ENCODE measurements around the gene SLC7A6OS. TPM values are rescaled to one million over a fixed set of nuclear protein-coding genes. Genes with fewer than 3 reads are reported as not detected.

Gene SLC7A6OS
- total RNA-seq, 2 experiments from 2014 or later: 26.3 to 30.7 TPM

- Mint-ChIP-seq H3K27ac (no peak overlapping the region), H3K36me3 (ENCODE audit: low read depth) (peaks cover 78% of the 10 kb centered on the region), H3K4me1 (ENCODE audit: low read depth) (peaks cover 33% of the 10 kb centered on the region), H3K9me3 (ENCODE audit: insufficient read depth) (no peaks in the 10 kb centered on the region), H3K27me3 (ENCODE audit: low read depth) (no peaks in the 10 kb centered on the region), H3K4me3 (no peak overlapping the region)
- ChIA-PET POLR2A (no interaction called here), CTCF (interaction anchor here (0.7 to 1.5 kb wide), 3 partner anchors 13 to 81 kb away, joined by 3 to 5 read pairs (median 4); partner anchors contain the start of gene SLC7A6)
- DNase-seq (no peak), ATAC-seq (no peak)
Observed at GRCh38 chr16:68342620-68343019, 31.9 kb upstream of the SLC7A6OS start.

GRCh38 chr16:68339214-68339613 lies 28.5 kb upstream of the SLC7A6OS start:
- H3K27me3 Mint-ChIP-seq (ENCODE audit: low read depth): no peaks in the 10 kb centered on the region
- H3K27ac Mint-ChIP-seq: no peak overlapping the region
- H3K4me1 Mint-ChIP-seq (ENCODE audit: low read depth): peaks cover 5% of the 10 kb centered on the region
- no peak for DNase-seq
- no peak overlapping the region for H3K4me3 Mint-ChIP-seq
- peaks cover 69% of the 10 kb centered on the region for H3K36me3 Mint-ChIP-seq (ENCODE audit: low read depth)
- ATAC-seq: no peak
- CTCF ChIA-PET: interaction anchor here (1.3 to 3.7 kb wide), 3 partner anchors 11 to 78 kb away, joined by 4 to 16 read pairs (median 6); no protein-coding TSS in a partner anchor
- no peaks in the 10 kb centered on the region for H3K9me3 Mint-ChIP-seq (ENCODE audit: insufficient read depth)
- POLR2A ChIA-PET: interaction anchor here (0.6 kb wide), 1 partner anchor 40 kb away, joined by 3 read pairs; no protein-coding TSS in a partner anchor

- H3K4me3 Mint-ChIP-seq: no peak overlapping the region
- H3K4me1 Mint-ChIP-seq (ENCODE audit: low read depth): peaks cover 4% of the 10 kb centered on the region
- no peaks in the 10 kb centered on the region for H3K9me3 Mint-ChIP-seq (ENCODE audit: insufficient read depth)
- ChIA-PET POLR2A (interaction anchor here (0.6 to 1.2 kb wide), 2 partner anchors 9 to 39 kb away, joined by 3 read pairs; no protein-coding TSS in a partner anchor), CTCF (interaction anchor here (1.3 to 3.7 kb wide), 4 partner anchors 10 to 77 kb away, joined by 4 to 16 read pairs (median 6); partner anchors contain the start of gene SLC7A6)
- ATAC-seq (no peak), DNase-seq (no peak)
- peaks cover 72% of the 10 kb centered on the region for H3K36me3 Mint-ChIP-seq (ENCODE audit: low read depth)
- H3K27me3 Mint-ChIP-seq (ENCODE audit: low read depth): no peaks in the 10 kb centered on the region
- peak overlapping the region; percentile 31 for H3K27ac Mint-ChIP-seq
Observed at GRCh38 chr16:68338326-68339119, 27.8 kb upstream of the SLC7A6OS start.

- POLR2A ChIA-PET: no interaction called here
Observed at GRCh38 chr16:68335175-68335574, 24.4 kb upstream of the SLC7A6OS start.

GRCh38 chr16:68332411-68333121 lies 21.8 kb upstream of the SLC7A6OS start:
- DNase-seq (peak; percentile 32), ATAC-seq (peak; percentile 50)
- peak overlapping the region; percentile 83 for H3K27ac Mint-ChIP-seq
- peaks cover 27% of the 10 kb centered on the region for H3K4me1 Mint-ChIP-seq (ENCODE audit: low read depth)
- no peaks in the 10 kb centered on the region for H3K9me3 Mint-ChIP-seq (ENCODE audit: insufficient read depth)
- ChIA-PET CTCF (interaction anchor here (1.3 to 20.0 kb wide), 4 partner anchors 9 to 71 kb away, joined by 3 to 544 read pairs (median 6); partner anchors contain the start of genes PRMT7, SLC7A6 and SLC7A6OS), POLR2A (interaction anchor here (0.8 kb wide), 1 partner anchor 22 kb away, joined by 3 read pairs; the partner anchor contains the start of genes PRMT7 and SLC7A6OS)
- peak overlapping the region; percentile 23 for H3K4me3 Mint-ChIP-seq
- peaks cover 53% of the 10 kb centered on the region for H3K36me3 Mint-ChIP-seq (ENCODE audit: low read depth)
- no peaks in the 10 kb centered on the region for H3K27me3 Mint-ChIP-seq (ENCODE audit: low read depth)

More at GRCh38 chr16:68335175-68335574, 24.4 kb upstream of the SLC7A6OS start:
- H3K27ac Mint-ChIP-seq: peak overlapping the region; percentile 26
- no peaks in the 10 kb centered on the region for H3K9me3 Mint-ChIP-seq (ENCODE audit: insufficient read depth)
- peaks cover 63% of the 10 kb centered on the region for H3K36me3 Mint-ChIP-seq (ENCODE audit: low read depth)
- peaks cover 17% of the 10 kb centered on the region for H3K4me1 Mint-ChIP-seq (ENCODE audit: low read depth)
- no peaks in the 10 kb centered on the region for H3K27me3 Mint-ChIP-seq (ENCODE audit: low read depth)
- DNase-seq (no peak), ATAC-seq (no peak)
- CTCF ChIA-PET: interaction anchor here (20.0 kb wide), 1 partner anchor 74 kb away, joined by 544 read pairs; the partner anchor contains the start of gene SLC7A6
- no peak overlapping the region for H3K4me3 Mint-ChIP-seq

GRCh38 chr16:68331879-68332410 lies 21.2 kb upstream of the SLC7A6OS start:
- H3K27me3 Mint-ChIP-seq (ENCODE audit: low read depth): no peaks in the 10 kb centered on the region
- ChIA-PET CTCF (interaction anchor here (1.3 to 20.0 kb wide), 4 partner anchors 8 to 71 kb away, joined by 3 to 544 read pairs (median 6); partner anchors contain the start of genes PRMT7, SLC7A6 and SLC7A6OS), POLR2A (interaction anchor here (0.8 kb wide), 1 partner anchor 21 kb away, joined by 3 read pairs; the partner anchor contains the start of genes PRMT7 and SLC7A6OS)
- ATAC-seq (no peak), DNase-seq (no peak)
- H3K9me3 Mint-ChIP-seq (ENCODE audit: insufficient read depth): no peaks in the 10 kb centered on the region
- peak overlapping the region; percentile 83 for H3K27ac Mint-ChIP-seq
- peaks cover 30% of the 10 kb centered on the region for H3K4me1 Mint-ChIP-seq (ENCODE audit: low read depth)
- peak overlapping the region; percentile 23 for H3K4me3 Mint-ChIP-seq
- peaks cover 51% of the 10 kb centered on the region for H3K36me3 Mint-ChIP-seq (ENCODE audit: low read depth)

- Mint-ChIP-seq H3K4me1 (ENCODE audit: low read depth) (peaks cover 28% of the 10 kb centered on the region), H3K36me3 (ENCODE audit: low read depth) (peaks cover 47% of the 10 kb centered on the region), H3K4me3 (no peak overlapping the region), H3K9me3 (ENCODE audit: insufficient read depth) (no peaks in the 10 kb centered on the region), H3K27ac (no peak overlapping the region), H3K27me3 (ENCODE audit: low read depth) (no peaks in the 10 kb centered on the region)
- no peak for ATAC-seq
- ChIA-PET POLR2A (interaction anchor here (0.7 to 3.1 kb wide), 4 partner anchors 9 to 67 kb away, joined by 3 to 14 read pairs (median 5); partner anchors contain the start of genes PRMT7, SLC7A6 and SLC7A6OS), CTCF (interaction anchor here (0.7 to 20.0 kb wide), 40 partner anchors 9 to 1082 kb away, joined by 3 to 544 read pairs (median 6); partner anchors contain the start of genes PLA2G15, PRMT7, SLC7A6 and SLC7A6OS)
- no peak for DNase-seq
Observed at GRCh38 chr16:68328860-68329390, 18.2 kb upstream of the SLC7A6OS start.

- no peak overlapping the region for H3K27ac Mint-ChIP-seq
- ChIA-PET POLR2A (interaction anchor here (1.2 to 3.1 kb wide), 5 partner anchors 17 to 67 kb away, joined by 4 to 14 read pairs (median 6); partner anchors contain the start of genes PRMT7, SLC7A6 and SLC7A6OS), CTCF (interaction anchor here (0.6 to 20.0 kb wide), 39 partner anchors 10 to 1082 kb away, joined by 3 to 544 read pairs (median 5); partner anchors contain the start of genes PLA2G15, PRMT7, SLC7A6 and SLC7A6OS)
- no peak overlapping the region for H3K4me3 Mint-ChIP-seq
- no peaks in the 10 kb centered on the region for H3K9me3 Mint-ChIP-seq (ENCODE audit: insufficient read depth)
- peak; percentile 95 for ATAC-seq
- DNase-seq: peak; percentile 87
- H3K4me1 Mint-ChIP-seq (ENCODE audit: low read depth): peaks cover 28% of the 10 kb centered on the region
- peaks cover 48% of the 10 kb centered on the region for H3K36me3 Mint-ChIP-seq (ENCODE audit: low read depth)
- H3K27me3 Mint-ChIP-seq (ENCODE audit: low read depth): no peaks in the 10 kb centered on the region
Observed at GRCh38 chr16:68328151-68328859, 17.6 kb upstream of the SLC7A6OS start.

GRCh38 chr16:68324780-68325357 lies 14.1 kb upstream of the SLC7A6OS start:
- POLR2A ChIA-PET: interaction anchor here (0.8 to 1.1 kb wide), 3 partner anchors 17 to 63 kb away, joined by 3 to 5 read pairs (median 3); partner anchors contain the start of gene SLC7A6
- no peak for DNase-seq
- Mint-ChIP-seq H3K4me3 (no peak overlapping the region), H3K27ac (no peak overlapping the region), H3K4me1 (ENCODE audit: low read depth) (peaks cover 16% of the 10 kb centered on the region), H3K36me3 (ENCODE audit: low read depth) (peaks cover 41% of the 10 kb centered on the region), H3K27me3 (ENCODE audit: low read depth) (no peaks in the 10 kb centered on the region), H3K9me3 (ENCODE audit: insufficient read depth) (no peaks in the 10 kb centered on the region)
- CTCF ChIA-PET: interaction anchor here (1.0 to 20.0 kb wide), 4 partner anchors 14 to 504 kb away, joined by 3 to 544 read pairs (median 24); partner anchors contain the start of genes PRMT7, SLC7A6 and SLC7A6OS
- ATAC-seq: no peak

- DNase-seq: no peak
- POLR2A ChIA-PET: interaction anchor here (1.1 kb wide), 1 partner anchor 61 kb away, joined by 5 read pairs; the partner anchor contains the start of gene SLC7A6
- no peak overlapping the region for H3K4me3 Mint-ChIP-seq
- H3K4me1 Mint-ChIP-seq (ENCODE audit: low read depth): peaks cover 18% of the 10 kb centered on the region
- ATAC-seq: no peak
- no peaks in the 10 kb centered on the region for H3K9me3 Mint-ChIP-seq (ENCODE audit: insufficient read depth)
- CTCF ChIA-PET: interaction anchor here (2.0 to 20.0 kb wide), 3 partner anchors 8 to 63 kb away, joined by 6 to 544 read pairs (median 45); partner anchors contain the start of genes PRMT7, SLC7A6 and SLC7A6OS
- no peak overlapping the region for H3K27ac Mint-ChIP-seq
- peaks cover 44% of the 10 kb centered on the region for H3K36me3 Mint-ChIP-seq (ENCODE audit: low read depth)
- H3K27me3 Mint-ChIP-seq (ENCODE audit: low read depth): no peaks in the 10 kb centered on the region
Observed at GRCh38 chr16:68324336-68324735, 13.6 kb upstream of the SLC7A6OS start.

Data from activated CD8-positive, alpha-beta T cell treated with anti-CD3 and anti-CD28 coated beads, Interleukin-2, amount 10 ng/mL, durations not matched to agents 7 days and 5 days (primary cell).